HG03280 (cell line): ENCODE measurements around the gene SLC35F1.

ENCODE experiments used
- ATAC-seq: cut with Tn5 transposase; IDR thresholded peaks from one replicate; pipeline ENCODE4 v1.9.1; 2021; ENCODE audit warnings: mild to moderate bottlenecking, moderate library complexity; ENCODE audit not compliant: unreplicated experiment

SLC35F1 gene

GRCh38 chr6:118103381-118104146, 196.5 kb downstream of the SLC35F1 start:
- ATAC-seq = no peak

- ATAC-seq = no peak
These were observed 215.2 kb downstream of the SLC35F1 start for GRCh38 chr6:118122161-118122725.

- no peak for ATAC-seq
These were observed 215.7 kb downstream of the SLC35F1 start for GRCh38 chr6:118122801-118123200.

DNA sequence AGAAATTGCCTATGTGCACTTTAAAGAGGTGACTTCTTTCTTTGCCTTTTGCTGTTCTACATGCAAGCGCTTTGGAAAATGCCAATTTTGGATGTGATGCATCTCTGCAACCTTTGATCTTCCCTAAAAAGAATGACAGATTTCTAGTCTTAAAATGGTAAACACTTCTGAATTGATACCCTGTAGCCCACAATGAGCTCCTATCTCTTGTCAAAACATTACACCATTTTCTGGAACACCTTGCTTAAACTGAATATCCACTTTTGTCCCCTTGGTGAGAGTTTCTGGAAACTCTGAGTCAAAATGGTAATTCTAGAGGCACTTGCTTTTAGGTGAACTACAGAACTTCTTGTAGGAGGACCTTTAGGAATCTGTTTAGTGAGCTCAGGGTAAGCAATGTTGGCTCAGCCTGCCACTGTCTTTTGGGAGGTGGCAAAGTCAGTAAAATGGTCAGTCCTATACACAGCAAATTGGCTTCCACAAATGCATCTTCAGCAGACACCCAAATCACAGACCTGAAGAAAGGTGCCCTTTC, 216.5 kb downstream of the SLC35F1 start:
- no peak for ATAC-seq

- ATAC-seq = no peak
These were observed 217.8 kb downstream of the SLC35F1 start for GRCh38 chr6:118124851-118125250.

- ATAC-seq = no peak
These were observed 221.7 kb downstream of the SLC35F1 start for GRCh38 chr6:118128755-118129154.

- ATAC-seq = no peak
These were observed 227.1 kb downstream of the SLC35F1 start for GRCh38 chr6:118134206-118134605.

- ATAC-seq = no peak
These were observed 227.7 kb downstream of the SLC35F1 start for GRCh38 chr6:118134736-118135135.

GRCh38 chr6:118135371-118135770, 228.3 kb downstream of the SLC35F1 start:
- ATAC-seq = no peak

DNA sequence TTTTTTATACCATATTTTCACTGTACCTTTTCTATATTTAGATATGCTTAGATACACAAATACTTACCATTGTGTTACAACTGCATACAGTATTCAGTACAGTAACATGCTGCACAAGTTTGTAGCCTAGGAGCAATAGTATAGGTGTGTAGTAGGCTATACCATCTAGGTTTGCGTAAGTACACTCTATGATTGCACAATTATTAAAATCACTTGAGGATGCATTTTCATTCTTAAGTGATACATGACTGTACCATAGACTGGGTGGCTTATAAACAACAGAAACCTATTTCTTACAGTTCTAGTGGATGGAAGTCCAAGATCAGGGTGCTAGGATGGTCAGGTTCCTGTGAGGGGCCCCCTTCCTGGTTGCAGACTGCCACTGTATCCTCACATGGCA, 234.1 kb downstream of the SLC35F1 start:
- ATAC-seq = no peak

DNA sequence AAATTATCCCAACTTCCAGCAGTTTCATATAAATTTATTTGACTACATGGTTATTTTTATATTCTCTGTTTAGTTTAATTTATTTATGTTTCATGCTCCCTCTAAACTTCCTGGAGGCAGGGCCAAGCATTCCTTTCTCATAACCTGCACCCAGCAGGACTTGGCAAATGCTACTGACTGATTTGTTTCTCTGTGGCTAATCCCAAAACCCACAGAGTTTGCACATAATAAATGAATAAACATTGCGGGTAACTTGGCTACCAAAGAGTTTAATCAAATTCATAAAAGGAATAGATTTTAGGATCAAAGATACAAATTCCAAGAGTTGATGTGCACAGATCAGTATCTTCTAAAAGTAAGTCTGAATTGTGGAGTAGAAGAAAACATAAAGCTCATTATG, 239.5 kb downstream of the SLC35F1 start:
- no peak for ATAC-seq

- no peak for ATAC-seq
These were observed 240.4 kb downstream of the SLC35F1 start for GRCh38 chr6:118147511-118147910.

GRCh38 chr6:118148561-118148960, 241.5 kb downstream of the SLC35F1 start:
- ATAC-seq = no peak

GRCh38 chr6:118152524-118152923, 245.5 kb downstream of the SLC35F1 start:
- no peak for ATAC-seq

GRCh38 chr6:118161343-118161742, 254.3 kb downstream of the SLC35F1 start:
- no peak for ATAC-seq

GRCh38 chr6:118163542-118163941, 256.5 kb downstream of the SLC35F1 start:
- ATAC-seq = no peak

- ATAC-seq = no peak
These were observed 258.4 kb downstream of the SLC35F1 start for GRCh38 chr6:118165500-118165899.

- no peak for ATAC-seq
These were observed 261.4 kb downstream of the SLC35F1 start for GRCh38 chr6:118168421-118168820.

- ATAC-seq = no peak
These were observed 264.8 kb downstream of the SLC35F1 start for GRCh38 chr6:118171852-118172251.

GRCh38 chr6:118174071-118174470, 267.0 kb downstream of the SLC35F1 start:
- no peak for ATAC-seq

GRCh38 chr6:118177720-118178119, 270.7 kb downstream of the SLC35F1 start:
- no peak for ATAC-seq

DNA sequence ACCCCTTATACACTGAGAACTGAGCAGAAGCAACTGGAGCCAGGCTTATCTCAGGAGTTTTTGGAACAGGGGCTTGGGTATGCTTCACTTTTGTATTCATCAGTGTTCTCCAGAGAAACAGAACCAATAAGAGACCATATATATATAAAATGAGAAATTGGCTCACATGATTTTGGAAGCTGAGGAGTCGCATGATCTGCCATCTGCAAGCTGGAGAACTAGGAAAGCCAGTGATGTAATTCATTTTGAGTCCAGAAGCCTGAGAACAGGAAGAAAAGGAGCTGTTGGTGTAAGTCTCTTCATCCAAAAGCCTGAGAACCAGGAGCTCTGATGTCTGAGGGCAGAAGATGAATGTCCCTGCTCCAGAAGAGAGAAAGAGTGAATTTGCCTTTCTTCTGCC, 272.0 kb downstream of the SLC35F1 start:
- no peak for ATAC-seq
